PC-3 (cell line): ENCODE data around the gene KCTD2. TPM values are rescaled to one million over a fixed set of nuclear protein-coding genes. Genes with fewer than 3 reads are reported as not detected.

Experiments
- ATAC-seq: fragments of 200-7000 bp; cut with Tn5 transposase; 2 replicates; pipeline ENCODE4 v1.9.1; 2020; ENCODE audit warnings: mild to moderate bottlenecking, moderate library complexity
- BruUV-seq: library from RNA; stranded (reverse); fragments of 400-500 nt; replicated peaks from 2 replicates; lab custom pipeline; 2021; lab: Mats Ljungman, UMichigan
- CTCF ChIA-PET: fragments of 300-600 bp; sonication (Branson Sonifier 250); formaldehyde crosslinking; loops from one replicate; lab custom pipeline; 2022; ENCODE audit warnings: antibody characterized with exemption; lab: Charles Lee
- POLR2A ChIA-PET: fragments of 300-600 bp; sonication (Branson Sonifier 250); formaldehyde crosslinking; loops from one replicate; lab custom pipeline; 2022; ENCODE audit warnings: antibody characterized with exemption; ENCODE audit not compliant: unreplicated experiment; lab: Charles Lee
- DNase-seq: peaks from one replicate; pipeline ENCODE4 v3.0.0-alpha.2; 2015
- H2AFZ ChIP-seq: fragments of 300-600 bp; sonication (generic); 2 replicates; pipeline ENCODE4 v1.6.0; 2016; ENCODE audit warnings: antibody characterized with exemption, low read length
- H3F3A ChIP-seq: fragments of 300-600 bp; sonication (generic); one replicate; pipeline ENCODE4 v1.6.0; 2017; ENCODE audit warnings: antibody characterized with exemption, low read length, control low read depth, mild to moderate bottlenecking; ENCODE audit not compliant: unreplicated experiment
- H3K27ac ChIP-seq: fragments of 300-600 bp; sonication (generic); 2 replicates; pipeline ENCODE4 v1.5.1; 2016; ENCODE audit warnings: mild to moderate bottlenecking, low read length
- H3K27me3 ChIP-seq: fragments of 300-600 bp; sonication (generic); 2 replicates; pipeline ENCODE4 v1.6.1; 2016; ENCODE audit warnings: low read length, mixed read lengths
- H3K36me3 ChIP-seq: fragments of 300-600 bp; sonication (generic); 2 replicates; pipeline ENCODE4 v1.6.1; 2016; ENCODE audit warnings: low read depth, mixed run types, low read length, mixed read lengths
- H3K4me1 ChIP-seq: fragments of 300-600 bp; sonication (generic); 2 replicates; pipeline ENCODE4 v1.5.1; 2016; ENCODE audit warnings: low read length; ENCODE audit not compliant: insufficient read depth
- H3K4me2 ChIP-seq: fragments of 300-600 bp; sonication (generic); 2 replicates; pipeline ENCODE4 v1.6.0; 2016; ENCODE audit warnings: low read length
- H3K4me3 ChIP-seq: fragments of 300-600 bp; sonication (generic); 2 replicates; pipeline ENCODE4 v1.5.1; 2016; ENCODE audit warnings: mild to moderate bottlenecking, low read length, mixed read lengths
- H3K79me2 ChIP-seq: fragments of 300-600 bp; sonication (generic); 2 replicates; pipeline ENCODE4 v1.6.1; 2017; ENCODE audit warnings: low read length, mixed read lengths
- H3K9ac ChIP-seq: fragments of 300-600 bp; sonication (generic); 2 replicates; pipeline ENCODE4 v1.6.0; 2016; ENCODE audit warnings: mild to moderate bottlenecking, low read length
- H3K9me2 ChIP-seq: fragments of 300-600 bp; sonication (generic); replicated peaks from 2 replicates; pipeline ENCODE4 v1.6.1; 2016; ENCODE audit warnings: mixed run types, low read length, mixed read lengths
- H3K9me3 ChIP-seq: fragments of 300-600 bp; sonication (generic); 2 replicates; pipeline ENCODE4 v1.6.1; 2016; ENCODE audit warnings: low read length, mixed read lengths
- H4K20me1 ChIP-seq: fragments of 300-600 bp; sonication (generic); 2 replicates; pipeline ENCODE4 v1.6.1; 2016; ENCODE audit warnings: low read length, mixed read lengths
- CTCF ChIP-seq: fragments of 300-600 bp; sonication (generic); conservative IDR thresholded peaks from 2 replicates; pipeline ENCODE4 v1.5.1; 2017; ENCODE audit warnings: antibody characterized with exemption, low read depth, mild to moderate bottlenecking, low read length
- EZH2 ChIP-seq: fragments of 300-600 bp; sonication (generic); IDR thresholded peaks from one replicate; pipeline ENCODE4 v1.6.1; 2017; ENCODE audit warnings: antibody characterized with exemption, mild to moderate bottlenecking, low read length; ENCODE audit not compliant: unreplicated experiment
- EZH2phosphoT487 ChIP-seq: fragments of 300-600 bp; sonication (generic); IDR thresholded peaks from 2 replicates; pipeline ENCODE4 v1.6.1; 2018; ENCODE audit warnings: mild to moderate bottlenecking, antibody characterized with exemption, low read length, borderline replicate concordance
- intact Hi-C: fragments of 100-400 bp; cut with micrococcal nuclease; formaldehyde crosslinking; loops from 2 replicates; pipeline ENCODE4 v1.9.0; 2023
- total RNA-seq: library from RNA; depleted of rRNA; stranded (reverse); fragments of >200 nt; gene quantifications from 2 replicates; pipeline ENCODE4 v1.2.3, GENCODE V29; 2014; rRNA removed

Gene KCTD2
- total RNA-seq, 1 experiment from 2014 or later = 28.0 TPM

GRCh38 chr17:75113798-75114551 is 67.0 kb downstream of the KCTD2 start:
- H3K36me3 ChIP-seq = peaks cover 18% of the 10 kb centered on the region; the same call in 1 of the 2 replicates
- ATAC-seq = peak; percentile 70
- peak overlapping the region; percentile 58 for H3K9ac ChIP-seq
- H2AFZ ChIP-seq = peak overlapping the region; percentile 46
- H3K4me3 ChIP-seq = peak overlapping the region; percentile 52
- DNase-seq = peak; percentile 95
- no peaks in the 10 kb centered on the region for H3K9me2 ChIP-seq
- H3F3A ChIP-seq = no peaks in the 10 kb centered on the region
- intact Hi-C loops = loop anchor here (1.0 to 10.0 kb wide), 5 partner anchors 17 to 301 kb away; partner anchors contain the start of gene NT5C
- H3K79me2 ChIP-seq = peaks cover 78% of the 10 kb centered on the region
- H3K27ac ChIP-seq = peak overlapping the region; percentile 50
- BruUV-seq = no TSS peak
- peak overlapping the region; percentile 75 for H3K4me2 ChIP-seq
- H3K9me3 ChIP-seq = no peaks in the 10 kb centered on the region
- no peaks in the 10 kb centered on the region for H3K27me3 ChIP-seq
- ChIA-PET CTCF (interaction anchor here (0.6 to 2.9 kb wide), 16 partner anchors 10 to 298 kb away, joined by 3 to 57 read pairs (median 6); partner anchors contain the start of genes JPT1, NT5C and NUP85), POLR2A (interaction anchor here (0.6 to 0.8 kb wide), 5 partner anchors 23 to 126 kb away, joined by 3 to 17 read pairs (median 4); no protein-coding TSS in a partner anchor)
- TF ChIP-seq CTCF = peak; percentile 98
- no peak for TF ChIP-seq EZH2
- H3K4me1 ChIP-seq = peaks cover 39% of the 10 kb centered on the region
- H4K20me1 ChIP-seq = no peaks in the 10 kb centered on the region

DNA sequence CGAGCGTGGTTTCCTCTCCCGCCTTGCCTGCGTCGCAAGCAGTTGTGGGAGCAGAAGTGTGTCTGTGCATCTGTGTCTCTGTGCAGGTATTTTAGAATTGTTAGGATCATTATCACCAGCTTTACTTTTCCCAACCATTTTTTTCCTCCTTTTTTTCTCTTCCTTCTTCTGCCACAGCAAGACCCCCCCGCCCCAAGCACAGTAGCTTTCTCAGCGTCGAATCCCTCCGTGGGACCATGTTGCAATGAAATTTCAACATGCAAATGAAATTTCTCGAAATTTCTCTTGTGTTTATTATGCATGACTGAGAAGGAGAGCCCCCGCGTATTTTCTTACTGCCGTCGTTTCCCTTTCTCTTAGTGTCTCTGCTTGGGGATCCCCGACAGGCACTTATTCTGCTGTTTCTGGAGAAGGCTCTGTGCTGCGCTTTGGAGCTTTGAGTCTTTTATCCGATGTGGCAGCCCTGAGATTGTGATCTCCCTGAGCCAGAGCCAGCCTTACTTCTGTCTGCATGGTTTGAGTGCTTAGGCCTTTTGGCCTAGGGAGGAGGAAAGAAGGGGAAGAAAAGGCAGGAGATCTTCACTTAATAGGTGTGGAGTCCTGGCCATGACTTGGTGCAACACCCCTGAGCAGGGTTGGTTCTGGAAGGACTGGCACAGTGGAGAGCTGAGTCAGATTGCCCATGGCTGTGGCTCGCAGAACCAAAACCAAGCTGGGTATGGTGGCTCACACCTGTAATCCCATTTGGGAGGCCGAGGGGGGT is 67.7 kb downstream of the KCTD2 start:
- no peaks in the 10 kb centered on the region for H3K27me3 ChIP-seq
- no peaks in the 10 kb centered on the region for H4K20me1 ChIP-seq
- H2AFZ ChIP-seq = peak overlapping the region; percentile 46
- POLR2A ChIA-PET = interaction anchor here (0.6 to 0.8 kb wide), 2 partner anchors 22 to 127 kb away, joined by 8 to 17 read pairs; no protein-coding TSS in a partner anchor
- no peak for DNase-seq
- ATAC-seq = no peak
- H3K79me2 ChIP-seq = peaks cover 80% of the 10 kb centered on the region
- H3K4me2 ChIP-seq = peak overlapping the region; percentile 75
- H3K9me2 ChIP-seq = no peaks in the 10 kb centered on the region
- H3K4me3 ChIP-seq = peak overlapping the region; percentile 52
- intact Hi-C loops = loop anchor here (1.0 to 10.0 kb wide), 4 partner anchors 17 to 300 kb away; partner anchors contain the start of gene NT5C
- peaks cover 19% of the 10 kb centered on the region; the same call in 1 of the 2 replicates for H3K36me3 ChIP-seq
- no peaks in the 10 kb centered on the region for H3K9me3 ChIP-seq
- BruUV-seq = no TSS peak
- peak overlapping the region; percentile 58 for H3K9ac ChIP-seq
- CTCF ChIA-PET = interaction anchor here (0.6 to 2.9 kb wide), 12 partner anchors 9 to 298 kb away, joined by 3 to 57 read pairs (median 12); partner anchors contain the start of genes NT5C and NUP85
- H3K27ac ChIP-seq = peak overlapping the region; percentile 50
- TF ChIP-seq EZH2phosphoT487 (no peak), EZH2 (no peak), CTCF (no peak)
- H3F3A ChIP-seq = no peaks in the 10 kb centered on the region
- H3K4me1 ChIP-seq = peaks cover 33% of the 10 kb centered on the region

Other genes starting within 250 kb of the KCTD2 start
- 0.04 TPM in 1 of 2 replicates, not detected in the other for gene GRIN2C, start 187.3 kb upstream of the KCTD2 start, total RNA-seq
- gene FDXR, start 174.2 kb upstream of the KCTD2 start, total RNA-seq = 28.1 and 44.5 TPM in 2 replicates
- not detected in 2 replicates for gene FADS6, start 153.6 kb upstream of the KCTD2 start, total RNA-seq
- 0.04 TPM in 1 of 2 replicates, not detected in the other for gene USH1G, start 124.0 kb upstream of the KCTD2 start, total RNA-seq
- not detected in 2 replicates for gene OTOP2, start 123.0 kb upstream of the KCTD2 start, total RNA-seq
- gene OTOP3, start 111.3 kb upstream of the KCTD2 start, total RNA-seq = not detected in 2 replicates
- 40.6 and 51.0 TPM in 2 replicates for gene HID1, start 74.5 kb upstream of the KCTD2 start, total RNA-seq
- 35.8 and 50.9 TPM in 2 replicates for gene CDR2L, start 59.6 kb upstream of the KCTD2 start, total RNA-seq
- gene MRPL58, start 34.6 kb upstream of the KCTD2 start, total RNA-seq = 151 and 195 TPM in 2 replicates
- 361 and 374 TPM in 2 replicates for gene ATP5PD, start 256 bp upstream of the KCTD2 start, total RNA-seq
- 1.2 and 1.6 TPM in 2 replicates for gene SLC16A5, start 40.7 kb downstream of the KCTD2 start, total RNA-seq
- gene ARMC7, start 62.7 kb downstream of the KCTD2 start, total RNA-seq = 17.0 and 17.3 TPM in 2 replicates
- gene NT5C, start 84.5 kb downstream of the KCTD2 start, total RNA-seq = 116 and 131 TPM in 2 replicates
- 674 and 705 TPM in 2 replicates for gene JPT1, start 107.3 kb downstream of the KCTD2 start, total RNA-seq
- gene SUMO2, start 135.7 kb downstream of the KCTD2 start, total RNA-seq = 244 and 282 TPM in 2 replicates
- gene NUP85, start 158.5 kb downstream of the KCTD2 start, total RNA-seq = 91.5 and 95.6 TPM in 2 replicates
- 38.8 and 40.1 TPM in 2 replicates for gene GGA3, start 214.4 kb downstream of the KCTD2 start, total RNA-seq
- 112 and 144 TPM in 2 replicates for gene MRPS7, start 214.7 kb downstream of the KCTD2 start, total RNA-seq
- gene MIF4GD, start 224.0 kb downstream of the KCTD2 start, total RNA-seq = 30.8 and 42.3 TPM in 2 replicates
- 75.0 and 76.9 TPM in 2 replicates for gene SLC25A19, start 242.2 kb downstream of the KCTD2 start, total RNA-seq